ENCODE measurements around the gene HDAC9.

GRCh38 chr7:18593602-18594279 is 98.2 kb downstream of the HDAC9 start:
- TF ChIP-seq CTCF (IDR thresholded peaks at IDR 0.05; ENCODE audit: low read depth, low read length, poor library complexity, severe bottlenecking) (no peak), EZH2phosphoT487 (IDR thresholded peaks at IDR 0.05; ENCODE audit: borderline replicate concordance, low read length) (no peak)

All from DOHH2 (cell line).